22Rv1 (cell line): ENCODE data around the gene TGIF2.

Source experiments
- H3K27ac ChIP-seq: fragments of 450-650 bp; 2 replicates; pipeline ENCODE4 v1.5.1; 2017
- CTCF ChIP-seq: fragments of 450-650 bp; IDR thresholded peaks from 2 replicates; pipeline ENCODE4 v1.5.1; 2017; ENCODE audit warnings: mild to moderate bottlenecking
- ZFX ChIP-seq: fragments of 450-650 bp; IDR thresholded peaks from 2 replicates; pipeline ENCODE4 v1.6.1; 2017; ENCODE audit warnings: antibody characterized with exemption, borderline replicate concordance

Gene TGIF2

GRCh38 chr20:36542516-36543183, 30.7 kb upstream of the TGIF2 start:
- H3K27ac ChIP-seq = no peak overlapping the region
- TF ChIP-seq ZFX (no peak), CTCF (no peak)

GRCh38 chr20:36543184-36544133, 29.9 kb upstream of the TGIF2 start:
- H3K27ac ChIP-seq = no peak overlapping the region
- TF ChIP-seq CTCF (no peak), ZFX (no peak)

GRCh38 chr20:36544134-36545018, 29.0 kb upstream of the TGIF2 start:
- TF ChIP-seq CTCF (no peak), ZFX (no peak)
- H3K27ac ChIP-seq = no peak overlapping the region

GRCh38 chr20:36546111-36546736, 27.2 kb upstream of the TGIF2 start:
- H3K27ac ChIP-seq = no peak overlapping the region
- TF ChIP-seq CTCF (no peak), ZFX (no peak)

GRCh38 chr20:36547186-36548005, 26.0 kb upstream of the TGIF2 start:
- TF ChIP-seq CTCF (no peak), ZFX (no peak)
- no peak overlapping the region for H3K27ac ChIP-seq

GRCh38 chr20:36548006-36548315, 25.4 kb upstream of the TGIF2 start:
- no peak for TF ChIP-seq ZFX
- peak; percentile 8; the same call in 1 of the 2 replicates for TF ChIP-seq CTCF
- H3K27ac ChIP-seq = no peak overlapping the region
